HG02678 (cell line): ENCODE measurements around the gene AMER2.

Experiments
- ATAC-seq: cut with Tn5 transposase; IDR thresholded peaks from one replicate; pipeline ENCODE4 v1.9.1; 2021; ENCODE audit warnings: mild to moderate bottlenecking, moderate library complexity; ENCODE audit not compliant: unreplicated experiment

AMER2 gene, protein sequence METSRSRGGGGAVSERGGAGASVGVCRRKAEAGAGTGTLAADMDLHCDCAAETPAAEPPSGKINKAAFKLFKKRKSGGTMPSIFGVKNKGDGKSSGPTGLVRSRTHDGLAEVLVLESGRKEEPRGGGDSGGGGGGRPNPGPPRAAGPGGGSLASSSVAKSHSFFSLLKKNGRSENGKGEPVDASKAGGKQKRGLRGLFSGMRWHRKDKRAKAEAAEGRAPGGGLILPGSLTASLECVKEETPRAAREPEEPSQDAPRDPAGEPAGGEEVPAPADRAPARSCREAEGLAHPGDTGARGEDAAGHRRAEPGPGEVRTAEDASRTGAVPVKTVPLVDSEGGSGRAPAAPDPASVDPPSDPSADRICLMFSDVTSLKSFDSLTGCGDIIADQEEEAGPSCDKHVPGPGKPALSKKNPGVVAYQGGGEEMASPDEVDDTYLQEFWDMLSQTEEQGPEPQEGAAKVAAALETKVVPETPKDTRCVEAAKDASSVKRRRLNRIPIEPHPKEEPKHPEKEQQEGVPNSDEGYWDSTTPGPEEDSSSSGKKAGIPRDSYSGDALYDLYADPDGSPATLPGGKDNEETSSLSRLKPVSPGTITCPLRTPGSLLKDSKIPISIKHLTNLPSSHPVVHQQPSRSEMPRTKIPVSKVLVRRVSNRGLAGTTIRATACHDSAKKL

DNA sequence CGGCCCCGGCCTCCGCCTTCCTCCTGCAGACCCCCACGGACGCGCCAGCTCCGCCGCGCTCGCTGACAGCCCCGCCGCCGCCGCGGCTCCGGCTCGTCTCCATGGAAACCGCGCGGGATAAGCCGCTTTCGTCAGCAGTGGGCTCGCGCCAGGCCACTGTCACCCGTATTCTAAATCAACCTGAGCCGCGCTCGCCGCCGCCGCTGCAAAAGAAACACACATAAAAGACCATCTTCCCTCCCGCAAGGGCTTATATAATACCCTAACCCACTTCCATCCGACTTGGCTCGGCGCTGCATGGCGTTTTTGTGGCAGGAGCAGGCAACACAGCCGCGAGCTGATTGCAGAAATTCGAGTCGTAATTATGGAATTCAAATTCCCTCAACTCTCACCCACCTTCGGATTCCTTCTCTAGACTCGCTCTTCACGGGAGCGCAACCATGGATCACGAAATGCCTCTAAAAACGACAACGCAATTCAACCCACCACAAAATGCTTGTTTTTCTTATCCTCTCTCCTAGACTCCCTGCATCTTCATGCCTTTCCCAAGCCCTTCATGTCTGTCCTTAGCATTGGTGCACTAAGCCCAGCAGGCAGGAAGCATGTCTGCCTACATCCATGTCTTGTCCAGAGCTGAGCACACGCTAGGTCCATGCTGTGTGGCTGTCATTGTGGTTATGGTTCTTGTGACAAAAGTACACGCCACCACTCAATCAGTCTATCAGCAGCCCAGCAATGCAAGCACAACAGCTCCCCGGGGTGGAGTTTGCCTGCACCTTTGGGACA lies at the start of gene AMER2:
TSS of gene AMER2 (minus strand) at position 772 of the 786 bp plus-strand sequence. CDS start at position 103, 669 bp downstream.
- no peak for ATAC-seq

DNA sequence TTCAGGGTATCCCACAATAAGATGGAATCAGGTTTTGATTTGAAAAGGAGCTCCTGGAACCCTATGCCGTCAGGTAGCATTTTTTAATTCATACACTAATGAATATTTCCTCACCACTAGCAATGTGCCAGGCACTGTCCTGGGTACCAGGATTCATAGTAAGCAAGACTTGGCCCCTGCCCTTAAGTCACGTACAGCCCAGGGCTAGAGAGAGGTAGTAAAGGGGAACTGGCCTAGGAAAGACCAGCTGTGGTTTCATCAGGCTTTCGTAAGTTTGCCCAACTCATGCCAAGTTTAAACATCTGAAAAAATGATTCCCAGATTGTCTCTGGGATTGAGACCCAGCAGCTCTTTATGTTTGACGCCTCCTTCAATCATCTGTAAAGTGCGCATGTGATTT lies 45.9 kb upstream of the AMER2 start:
- no peak for ATAC-seq

DNA sequence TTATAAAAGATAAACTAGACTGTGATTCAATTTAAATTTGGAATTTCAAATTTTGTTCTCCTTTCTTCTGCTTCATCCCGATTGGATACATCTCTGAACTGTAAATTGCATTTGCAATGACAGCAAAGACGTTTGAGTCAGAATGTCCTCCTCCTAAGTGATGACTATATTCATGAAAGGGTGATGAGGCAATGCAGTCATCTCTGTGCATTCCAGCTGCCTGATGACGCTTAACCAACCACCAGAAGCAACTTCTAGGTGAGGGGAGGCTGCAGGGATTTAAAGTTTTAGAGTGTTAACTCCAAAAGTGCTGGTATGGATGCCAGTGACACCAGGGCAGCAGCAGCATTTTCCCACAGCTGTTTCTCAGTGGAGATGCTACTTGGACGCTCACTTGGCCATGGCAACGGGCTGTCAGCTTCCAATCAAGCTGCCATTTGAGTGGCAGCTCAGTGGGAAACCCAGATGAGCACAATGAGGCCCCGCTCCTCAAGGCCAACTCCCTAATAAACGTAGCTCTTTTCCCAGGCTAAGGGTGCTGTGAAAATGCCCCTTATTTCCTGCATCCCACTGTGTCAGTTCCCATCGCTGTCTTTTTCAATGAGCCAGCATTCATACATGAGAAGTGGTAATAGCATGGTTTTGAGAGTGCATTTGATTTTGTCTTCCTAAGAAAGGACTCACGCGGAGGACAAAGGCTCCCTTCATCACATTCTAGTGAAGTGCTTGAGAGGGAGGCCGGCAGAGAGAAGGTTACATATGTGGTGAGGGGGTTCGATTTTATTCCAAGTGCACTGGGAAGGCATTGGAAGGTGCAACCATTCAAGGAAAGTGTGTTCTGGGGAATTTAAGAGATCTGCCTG lies 45.2 kb upstream of the AMER2 start:
- no peak for ATAC-seq

DNA sequence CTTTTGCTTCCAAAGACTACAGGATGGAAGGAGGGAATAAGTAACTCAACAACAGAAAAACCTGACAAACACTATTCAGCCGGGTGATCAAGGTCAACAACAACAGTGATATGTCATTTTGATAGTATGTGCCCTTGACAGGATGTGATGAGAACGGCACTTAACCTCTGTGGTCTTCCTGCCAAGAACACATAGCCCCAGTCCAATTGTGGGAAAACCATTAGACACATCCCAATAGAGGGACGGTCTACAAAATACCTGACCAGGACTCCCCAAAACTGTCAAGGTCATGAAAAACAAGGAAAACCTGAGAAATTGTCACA lies 43.1 kb upstream of the AMER2 start:
- ATAC-seq = no peak

DNA sequence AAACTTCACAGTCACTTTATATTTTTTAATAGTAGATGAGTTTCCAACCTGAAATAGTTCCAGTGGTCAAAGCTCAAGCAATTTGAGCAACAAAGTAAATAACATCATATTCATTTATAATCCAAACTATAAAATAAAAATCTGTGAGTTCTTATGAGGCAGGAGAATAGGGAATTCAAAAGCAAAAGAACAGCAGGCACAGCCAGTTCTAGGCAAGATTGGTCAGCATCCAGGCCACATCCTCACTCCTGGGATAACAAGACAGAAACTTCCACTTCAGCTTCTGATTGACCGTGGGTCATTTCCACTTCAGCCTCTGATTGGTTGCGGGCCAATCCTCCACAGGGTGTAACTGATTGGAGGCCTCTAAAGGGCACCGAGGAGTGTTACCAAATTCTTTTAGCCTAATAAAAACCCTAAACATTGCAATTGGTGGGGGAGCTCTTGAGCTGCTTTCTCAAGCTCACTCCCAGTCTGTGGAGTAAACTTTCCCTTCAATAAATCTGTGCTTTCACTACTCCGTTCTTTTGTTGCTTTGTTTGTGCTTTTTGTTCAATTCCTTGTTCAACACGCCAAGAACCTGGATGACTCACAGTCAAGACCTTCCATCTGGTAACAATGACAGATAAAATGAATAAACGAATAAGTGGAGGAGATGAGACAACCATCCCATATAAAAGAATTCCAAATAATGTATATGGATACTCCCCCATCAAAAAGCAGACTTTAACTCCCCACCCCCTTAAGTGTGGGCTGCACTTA lies 42.6 kb upstream of the AMER2 start:
- ATAC-seq = no peak

DNA sequence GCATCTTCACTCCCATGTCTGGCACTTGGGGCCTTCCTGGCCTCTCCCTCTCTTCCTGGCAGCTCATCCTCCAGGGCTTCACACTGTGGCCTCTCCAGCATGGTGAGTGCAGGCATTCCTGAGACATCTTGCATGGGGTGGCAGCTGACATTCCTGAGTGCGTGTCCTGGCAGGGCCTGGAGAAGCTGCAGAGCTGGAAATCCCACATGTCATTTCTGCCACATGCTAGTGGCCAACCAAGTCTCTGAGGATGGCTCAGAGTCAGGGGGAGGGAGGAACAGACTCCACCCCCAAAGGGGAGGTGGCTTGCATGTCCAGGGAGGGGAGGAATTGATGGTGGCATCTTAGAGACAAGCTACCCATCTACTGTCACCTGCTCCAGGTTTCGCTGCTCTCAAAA lies 41.6 kb upstream of the AMER2 start:
- no peak for ATAC-seq

DNA sequence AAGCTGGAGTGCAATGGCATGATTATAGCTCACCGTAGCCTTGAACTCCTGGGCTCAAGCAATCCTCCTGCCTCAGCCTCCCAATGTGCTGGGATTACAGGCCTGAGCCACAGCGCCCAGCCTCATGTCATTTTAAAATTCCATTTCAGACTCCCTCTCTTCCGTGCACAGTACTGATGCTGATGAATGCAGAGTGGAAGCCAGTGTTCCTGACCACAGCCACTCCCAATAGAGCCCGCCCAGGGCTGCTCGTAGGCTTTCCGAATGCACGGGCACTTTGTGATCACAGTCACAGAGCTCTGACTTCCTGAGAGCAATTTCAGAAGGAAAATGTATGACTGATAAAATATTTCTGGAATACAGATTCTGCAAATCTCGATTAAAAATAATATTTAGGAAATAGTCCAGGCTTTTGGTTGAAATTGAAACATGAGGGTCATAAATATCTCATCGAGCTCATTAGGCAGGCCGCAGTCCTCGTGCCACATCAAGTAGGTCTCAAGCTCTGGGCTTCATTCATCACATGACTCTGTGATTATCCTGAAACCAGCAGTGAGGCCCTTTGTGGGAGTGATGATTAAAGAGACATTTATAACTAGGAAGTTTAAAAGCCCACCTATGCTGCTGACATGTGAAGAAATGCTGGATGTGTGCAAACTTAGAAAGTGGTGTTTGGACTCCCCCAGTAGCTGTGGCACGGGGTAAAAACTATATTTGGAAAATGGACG lies 38.9 kb upstream of the AMER2 start:
- no peak for ATAC-seq

DNA sequence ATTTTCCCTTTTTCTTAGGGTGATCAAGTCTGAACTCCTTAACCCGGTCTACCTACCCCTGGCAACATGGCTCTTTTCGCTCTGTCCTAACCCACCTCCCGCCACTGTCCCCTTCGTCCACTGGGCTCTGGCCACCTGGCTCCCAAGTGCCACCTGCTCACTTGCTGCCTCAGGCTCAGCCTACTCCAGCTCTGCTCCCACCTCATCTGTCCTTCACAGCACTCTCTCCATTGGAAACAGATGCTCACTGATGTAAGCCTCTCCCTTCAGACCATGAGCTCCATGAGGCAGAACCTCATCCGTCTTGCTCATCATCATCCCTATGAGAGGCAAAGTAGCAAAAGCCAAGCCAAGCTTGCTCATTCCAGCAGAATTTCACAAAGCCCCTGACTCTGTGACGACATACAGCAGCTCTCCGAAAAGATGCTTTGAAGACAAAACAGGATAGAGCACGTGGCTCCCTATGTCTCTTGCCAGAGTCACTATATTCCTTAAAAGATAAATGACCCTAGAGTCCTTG lies 35.3 kb upstream of the AMER2 start:
- no peak for ATAC-seq

DNA sequence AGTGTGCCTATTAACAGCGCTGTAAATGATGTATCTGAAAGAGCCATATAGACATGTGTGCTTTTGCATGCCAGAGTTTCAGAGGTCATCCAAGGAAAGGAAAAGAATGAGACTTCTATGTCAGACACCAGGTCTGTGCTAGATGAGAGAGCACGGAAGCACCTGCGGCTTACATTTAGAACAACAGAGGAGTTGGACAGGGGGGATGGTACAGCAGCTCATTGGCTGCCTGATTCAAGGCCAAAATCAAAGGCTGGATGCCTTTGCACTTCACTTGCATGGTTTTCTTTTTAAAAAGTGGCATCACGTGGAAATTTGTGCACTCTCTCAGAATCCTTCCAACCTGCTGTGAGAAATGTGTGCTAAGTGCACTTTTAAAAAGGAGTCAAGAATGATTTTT lies 32.8 kb upstream of the AMER2 start:
- ATAC-seq = no peak

DNA sequence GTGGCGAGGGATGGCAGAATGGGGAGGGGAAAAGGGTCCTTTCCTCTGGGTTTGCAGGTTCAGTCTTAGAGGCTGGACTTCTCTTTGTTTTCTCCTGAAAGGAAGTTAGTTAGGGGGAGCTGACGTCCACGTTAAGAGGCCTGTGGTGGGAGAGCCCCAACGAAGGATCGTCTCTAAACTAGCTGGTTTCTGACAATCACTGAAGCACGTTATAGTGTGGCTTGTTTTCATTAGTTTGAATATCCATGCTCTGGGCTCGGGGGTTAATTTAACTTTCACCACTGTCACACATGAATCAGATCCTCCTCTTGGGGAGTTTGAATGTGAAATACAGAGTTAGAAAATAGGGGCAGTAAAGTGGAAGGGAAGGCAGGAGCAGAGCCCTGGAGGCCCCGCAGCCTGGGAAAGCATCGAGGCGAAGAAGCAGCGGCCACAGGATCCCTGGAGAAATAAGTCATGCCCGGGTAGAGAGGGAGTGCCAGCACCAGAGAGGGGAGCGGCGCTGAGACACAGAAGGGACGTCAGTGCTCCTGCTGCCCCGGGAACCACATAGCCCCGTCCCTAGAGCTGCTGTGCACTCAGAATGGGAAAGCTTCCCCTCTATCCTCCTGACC lies 31.1 kb upstream of the AMER2 start:
- ATAC-seq = no peak

DNA sequence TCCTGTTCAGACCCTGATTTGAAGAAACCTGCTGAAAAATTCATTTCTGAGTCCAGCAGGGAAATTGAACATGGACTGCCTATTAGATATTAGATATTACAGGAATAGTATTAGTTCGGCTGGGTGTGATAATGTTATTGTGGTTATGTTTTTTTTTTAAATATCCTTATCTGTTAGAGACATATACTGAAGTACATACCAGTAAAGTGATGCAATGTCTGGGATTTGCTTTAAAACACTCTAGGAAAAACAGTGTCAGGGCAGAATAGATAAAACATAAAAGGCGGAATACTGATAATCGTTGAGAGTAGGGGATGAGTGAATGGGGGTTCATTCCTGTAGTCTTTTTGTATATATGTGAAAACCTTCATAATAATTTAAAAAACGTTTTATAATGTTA lies 28.7 kb upstream of the AMER2 start:
- ATAC-seq = no peak

DNA sequence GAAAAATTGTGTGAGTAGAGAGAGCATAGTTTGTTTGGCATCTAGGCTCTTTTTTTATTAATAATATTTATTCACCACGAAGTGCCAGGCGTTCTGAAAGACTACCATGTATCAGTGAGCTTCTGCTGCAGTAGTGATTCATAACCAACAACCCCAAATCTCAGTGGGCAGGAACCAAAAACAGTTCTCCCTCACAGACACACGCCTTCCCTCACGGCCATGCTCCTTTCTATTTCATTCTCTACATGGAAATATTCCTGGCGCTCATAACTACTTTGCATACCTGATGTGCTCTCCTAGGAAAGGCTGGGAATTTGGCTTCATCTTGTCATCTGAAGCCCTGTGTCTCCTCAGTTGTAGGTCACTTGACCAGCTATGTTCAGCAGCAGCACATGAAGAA lies 26.6 kb upstream of the AMER2 start:
- no peak for ATAC-seq

DNA sequence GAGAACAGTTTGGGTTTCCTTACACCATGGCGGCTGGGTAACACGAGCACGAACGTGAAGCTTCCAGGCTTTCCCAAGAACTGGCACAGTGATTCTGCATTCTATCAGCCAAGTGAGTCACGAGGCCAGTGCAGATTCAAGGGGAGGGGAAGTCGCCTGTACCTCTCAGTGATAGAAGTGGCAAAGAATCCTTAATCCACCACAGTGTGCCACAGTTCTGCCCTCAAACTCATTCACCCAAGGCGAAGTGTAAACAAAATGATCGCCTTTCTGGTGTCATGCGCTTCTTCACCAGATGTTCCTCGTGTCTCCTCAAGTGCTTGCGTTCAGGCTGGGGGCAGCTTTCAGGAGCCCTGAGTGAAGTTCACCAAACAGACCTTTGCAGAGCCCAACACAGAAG lies 24.9 kb upstream of the AMER2 start:
- ATAC-seq = no peak

DNA sequence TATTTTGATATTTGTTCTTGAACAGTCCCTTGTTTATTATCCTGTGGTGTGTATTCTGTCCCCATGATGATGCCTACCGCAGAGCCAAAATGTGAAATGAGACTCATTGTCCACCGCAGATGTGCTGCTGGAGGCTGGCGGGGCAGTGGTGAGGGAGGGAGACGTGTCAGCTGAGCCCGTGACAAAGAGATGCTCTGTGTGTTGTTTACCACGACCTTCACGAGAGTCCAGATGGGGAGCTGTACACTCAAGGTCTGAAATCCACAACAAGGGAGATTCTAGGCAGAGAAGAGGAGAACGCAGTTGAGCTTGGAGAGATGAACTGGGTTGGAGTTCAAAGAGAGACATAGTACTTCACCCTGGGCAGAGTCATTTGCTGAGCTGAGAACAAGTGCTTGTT lies 20.8 kb upstream of the AMER2 start:
- no peak for ATAC-seq

DNA sequence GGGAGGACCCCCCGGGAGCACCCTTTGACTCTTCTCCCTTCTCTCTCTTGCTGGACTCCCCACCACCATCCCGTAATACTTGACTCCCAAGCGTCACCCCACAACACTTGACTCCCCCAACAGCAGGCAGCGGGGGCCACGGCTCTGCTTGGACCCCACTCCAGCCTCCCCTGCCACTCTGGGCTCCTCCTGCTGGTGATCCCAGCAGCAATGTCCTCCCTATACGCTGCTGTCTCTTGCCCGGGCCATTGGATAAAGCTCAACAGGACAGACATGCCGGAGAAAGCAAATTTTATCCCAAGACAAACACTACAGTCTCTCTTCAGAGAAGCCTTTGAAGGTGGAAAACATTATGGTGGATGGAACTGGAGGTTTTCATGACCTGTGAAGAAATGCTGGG lies 20.4 kb upstream of the AMER2 start:
- no peak for ATAC-seq

DNA sequence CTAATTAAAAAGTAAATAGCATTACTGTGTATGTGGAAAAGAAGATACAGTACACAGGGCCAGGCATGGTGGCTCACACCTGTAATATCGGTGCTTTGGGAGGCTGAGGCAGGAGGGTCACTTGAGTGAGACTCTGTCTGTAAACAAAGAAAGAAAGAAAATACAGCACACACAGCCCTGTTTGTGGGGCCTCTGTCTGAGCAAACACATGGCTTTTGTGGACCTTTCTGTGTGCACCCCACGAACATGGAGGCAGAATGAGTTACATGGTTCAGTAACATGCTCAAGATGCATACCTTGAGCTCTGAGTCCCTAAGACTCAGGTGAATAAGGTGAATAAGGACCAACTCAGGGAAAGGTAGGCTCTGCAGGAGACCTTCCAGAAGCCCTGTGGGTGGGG lies 20.0 kb upstream of the AMER2 start:
- ATAC-seq = no peak

DNA sequence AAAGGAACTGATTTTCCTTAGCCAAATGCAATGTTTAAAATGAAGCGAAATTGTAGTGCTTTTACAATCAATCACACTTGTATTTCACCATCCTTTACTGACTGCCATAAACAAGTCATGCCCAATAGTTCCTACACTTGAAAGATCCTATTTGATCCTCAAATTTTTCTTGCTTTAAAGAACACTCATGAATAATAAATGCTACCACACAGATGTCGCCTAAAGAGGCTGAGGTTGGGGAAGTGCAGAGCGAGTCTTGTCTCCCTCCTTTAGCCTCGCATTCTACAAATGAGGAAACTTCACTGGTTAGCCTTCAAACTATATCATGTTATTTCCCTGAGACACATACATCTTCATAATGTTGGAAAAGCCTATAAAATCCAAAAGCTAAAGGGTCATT lies 18.7 kb upstream of the AMER2 start:
- no peak for ATAC-seq

DNA sequence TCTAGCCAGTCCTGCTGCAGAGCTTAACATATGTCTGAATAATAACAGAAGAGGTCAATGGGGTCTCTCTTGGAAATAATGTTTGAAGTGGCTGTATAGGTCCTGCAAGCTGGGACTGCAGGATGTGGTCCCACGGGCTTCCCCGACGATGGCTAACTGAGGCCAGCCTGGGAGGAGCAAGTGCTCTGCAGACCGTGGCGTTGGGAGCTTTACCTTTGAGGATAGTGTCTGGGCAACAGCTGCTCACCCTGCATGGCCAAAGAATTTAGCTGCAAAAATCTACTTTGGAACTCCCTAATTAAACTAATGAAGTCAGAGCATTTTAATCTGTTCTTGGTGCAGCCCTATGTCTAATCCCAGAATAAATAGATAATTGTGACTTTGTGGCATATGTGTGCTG lies 18.2 kb upstream of the AMER2 start:
- no peak for ATAC-seq

DNA sequence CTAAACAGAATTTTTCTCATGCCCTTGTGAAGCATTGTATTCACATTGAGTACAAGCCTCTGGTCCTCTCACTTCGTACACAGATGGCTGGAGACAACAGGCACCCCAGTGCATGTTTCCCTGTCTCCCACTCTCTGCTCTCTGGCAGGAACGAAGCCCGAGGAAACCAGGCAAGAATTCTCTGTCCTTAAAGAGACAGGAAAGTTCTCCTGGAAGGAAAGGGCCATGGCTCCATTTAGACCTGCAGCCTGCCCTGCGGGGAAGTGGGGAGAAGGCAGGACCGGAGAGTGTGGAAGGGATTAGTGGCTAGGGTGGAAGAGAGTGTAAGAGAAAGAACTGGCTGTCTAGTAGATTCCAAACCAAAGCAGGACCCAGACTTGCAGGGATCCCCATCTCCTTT lies 15.5 kb upstream of the AMER2 start:
- ATAC-seq = no peak
